ENCODE results near the gene CYCS. TPM values are rescaled to one million over a fixed set of nuclear protein-coding genes. Genes with fewer than 3 reads are reported as not detected.

The CYCS gene
- total RNA-seq, 1 donor = 22.8 TPM

- H3K36me3 ChIP-seq (ENCODE audit: insufficient read depth, low read length) = no peaks in the 10 kb centered on the region
- no peaks in the 10 kb centered on the region for H3K4me1 ChIP-seq (ENCODE audit: insufficient read depth, low read length)
- no peak overlapping the region for H2AFZ ChIP-seq (ENCODE audit: low read length)
- no peak overlapping the region for H3K27ac ChIP-seq (ENCODE audit: low read depth, low read length)
- TF ChIP-seq CTCF (IDR thresholded peaks at IDR 0.05; ENCODE audit: extremely low read depth, low read depth, low read length) = no peak
- no peaks in the 10 kb centered on the region for H3K79me2 ChIP-seq (ENCODE audit: insufficient read depth, low read length)
- DNase-seq (ENCODE audit: insufficient read length, low spot score, missing footprints) = no peak
- H3K9me3 ChIP-seq (ENCODE audit: low read depth, low read length) = no peaks in the 10 kb centered on the region
- no peaks in the 10 kb centered on the region for H4K20me1 ChIP-seq (ENCODE audit: insufficient read depth, low read length)
- H3K4me2 ChIP-seq (ENCODE audit: insufficient read depth, low read length) = no peak overlapping the region
- H3K4me3 ChIP-seq (ENCODE audit: insufficient read depth, low read length) = no peak overlapping the region
- H3K27me3 ChIP-seq (ENCODE audit: insufficient read depth, low read length) = no peaks in the 10 kb centered on the region
These were observed 33.9 kb upstream of the CYCS start for GRCh38 chr7:25158966-25159365.

- H4K20me1 ChIP-seq (ENCODE audit: insufficient read depth, low read length) = no peaks in the 10 kb centered on the region
- H3K27me3 ChIP-seq (ENCODE audit: insufficient read depth, low read length) = no peaks in the 10 kb centered on the region
- no peaks in the 10 kb centered on the region for H3K79me2 ChIP-seq (ENCODE audit: insufficient read depth, low read length)
- no peaks in the 10 kb centered on the region for H3K36me3 ChIP-seq (ENCODE audit: insufficient read depth, low read length)
- no peak overlapping the region for H3K4me2 ChIP-seq (ENCODE audit: insufficient read depth, low read length)
- DNase-seq (ENCODE audit: insufficient read length, low spot score, missing footprints) = no peak
- no peaks in the 10 kb centered on the region for H3K4me1 ChIP-seq (ENCODE audit: insufficient read depth, low read length)
- no peaks in the 10 kb centered on the region for H3K9me3 ChIP-seq (ENCODE audit: low read depth, low read length)
- H2AFZ ChIP-seq (ENCODE audit: low read length) = no peak overlapping the region
- H3K27ac ChIP-seq (ENCODE audit: low read depth, low read length) = no peak overlapping the region
- TF ChIP-seq CTCF (IDR thresholded peaks at IDR 0.05; ENCODE audit: extremely low read depth, low read depth, low read length) = no peak
- H3K4me3 ChIP-seq (ENCODE audit: insufficient read depth, low read length) = no peak overlapping the region
These were observed 26.7 kb upstream of the CYCS start for GRCh38 chr7:25151773-25152172.

GRCh38 chr7:25149836-25150235, 24.8 kb upstream of the CYCS start:
- Histone ChIP-seq H3K4me2 (ENCODE audit: insufficient read depth, low read length) (no peak overlapping the region), H3K36me3 (ENCODE audit: insufficient read depth, low read length) (no peaks in the 10 kb centered on the region), H3K27ac (ENCODE audit: low read depth, low read length) (no peak overlapping the region), H3K4me3 (ENCODE audit: insufficient read depth, low read length) (no peak overlapping the region), H2AFZ (ENCODE audit: low read length) (no peak overlapping the region), H4K20me1 (ENCODE audit: insufficient read depth, low read length) (no peaks in the 10 kb centered on the region), H3K9me3 (ENCODE audit: low read depth, low read length) (no peaks in the 10 kb centered on the region), H3K79me2 (ENCODE audit: insufficient read depth, low read length) (no peaks in the 10 kb centered on the region), H3K4me1 (ENCODE audit: insufficient read depth, low read length) (no peaks in the 10 kb centered on the region), H3K27me3 (ENCODE audit: insufficient read depth, low read length) (no peaks in the 10 kb centered on the region)
- no peak for DNase-seq (ENCODE audit: insufficient read length, low spot score, missing footprints)
- no peak for TF ChIP-seq CTCF (IDR thresholded peaks at IDR 0.05; ENCODE audit: extremely low read depth, low read depth, low read length)

- Histone ChIP-seq H3K36me3 (ENCODE audit: insufficient read depth, low read length) (no peaks in the 10 kb centered on the region), H3K27me3 (ENCODE audit: insufficient read depth, low read length) (no peaks in the 10 kb centered on the region), H3K4me2 (ENCODE audit: insufficient read depth, low read length) (no peak overlapping the region), H3K27ac (ENCODE audit: low read depth, low read length) (no peak overlapping the region), H4K20me1 (ENCODE audit: insufficient read depth, low read length) (no peaks in the 10 kb centered on the region), H3K4me3 (ENCODE audit: insufficient read depth, low read length) (no peak overlapping the region), H2AFZ (ENCODE audit: low read length) (no peak overlapping the region), H3K4me1 (ENCODE audit: insufficient read depth, low read length) (no peaks in the 10 kb centered on the region), H3K79me2 (ENCODE audit: insufficient read depth, low read length) (no peaks in the 10 kb centered on the region), H3K9me3 (ENCODE audit: low read depth, low read length) (no peaks in the 10 kb centered on the region)
- TF ChIP-seq CTCF (IDR thresholded peaks at IDR 0.05; ENCODE audit: extremely low read depth, low read depth, low read length) = no peak
- no peak for DNase-seq (ENCODE audit: insufficient read length, low spot score, missing footprints)
These were observed 23.9 kb upstream of the CYCS start for GRCh38 chr7:25148772-25149575.
